ENCODE results near the gene HOXD8.

Gene HOXD8

DNA sequence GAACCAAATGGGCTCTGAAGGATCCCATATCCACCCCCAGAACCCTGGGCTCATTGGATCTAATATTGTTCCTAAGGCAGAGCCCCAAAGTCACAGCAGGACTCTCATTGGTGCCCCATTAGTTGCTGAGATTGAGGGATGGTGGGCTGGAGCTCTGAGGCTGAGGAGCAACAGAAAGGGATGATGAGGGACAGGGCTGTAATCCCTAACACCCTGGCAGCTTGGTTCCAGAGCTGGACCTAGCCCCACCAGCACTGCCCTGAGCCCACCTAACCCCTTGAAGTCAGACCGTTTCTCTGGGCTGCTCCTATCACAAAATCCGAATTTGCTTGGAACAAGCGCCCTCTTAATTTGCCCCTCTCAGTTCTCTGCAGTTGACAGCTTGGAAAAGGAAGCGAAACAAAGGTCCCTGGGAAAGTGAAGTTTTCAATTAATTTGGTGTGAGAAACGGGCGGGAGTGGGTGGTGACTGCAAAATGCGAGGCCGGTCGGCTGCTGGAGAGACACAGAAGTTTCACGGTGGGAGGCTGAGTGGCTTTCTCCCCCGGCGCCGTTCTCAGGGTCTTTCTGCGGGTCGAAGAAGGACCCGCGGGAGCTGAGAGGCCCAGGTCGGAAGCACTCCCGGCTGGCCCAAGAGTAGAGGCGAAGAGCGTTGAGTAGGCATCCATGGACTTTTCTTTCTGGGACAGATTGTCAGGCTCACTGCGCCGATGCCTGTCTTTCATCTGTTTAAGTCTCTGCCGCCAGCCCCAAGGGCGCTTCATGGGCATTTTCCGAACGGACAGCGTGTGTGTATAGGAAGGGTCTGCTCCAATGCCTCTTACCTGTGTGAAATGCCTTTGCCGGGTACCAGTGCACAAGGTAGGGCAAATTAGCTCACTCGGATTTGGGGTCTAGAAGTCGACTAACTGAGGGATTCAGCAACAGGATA is 37.9 kb upstream of the HOXD8 start:
- no peak for DNase-seq (ENCODE audit: low read depth)
- TF ChIP-seq, protein P1, sequence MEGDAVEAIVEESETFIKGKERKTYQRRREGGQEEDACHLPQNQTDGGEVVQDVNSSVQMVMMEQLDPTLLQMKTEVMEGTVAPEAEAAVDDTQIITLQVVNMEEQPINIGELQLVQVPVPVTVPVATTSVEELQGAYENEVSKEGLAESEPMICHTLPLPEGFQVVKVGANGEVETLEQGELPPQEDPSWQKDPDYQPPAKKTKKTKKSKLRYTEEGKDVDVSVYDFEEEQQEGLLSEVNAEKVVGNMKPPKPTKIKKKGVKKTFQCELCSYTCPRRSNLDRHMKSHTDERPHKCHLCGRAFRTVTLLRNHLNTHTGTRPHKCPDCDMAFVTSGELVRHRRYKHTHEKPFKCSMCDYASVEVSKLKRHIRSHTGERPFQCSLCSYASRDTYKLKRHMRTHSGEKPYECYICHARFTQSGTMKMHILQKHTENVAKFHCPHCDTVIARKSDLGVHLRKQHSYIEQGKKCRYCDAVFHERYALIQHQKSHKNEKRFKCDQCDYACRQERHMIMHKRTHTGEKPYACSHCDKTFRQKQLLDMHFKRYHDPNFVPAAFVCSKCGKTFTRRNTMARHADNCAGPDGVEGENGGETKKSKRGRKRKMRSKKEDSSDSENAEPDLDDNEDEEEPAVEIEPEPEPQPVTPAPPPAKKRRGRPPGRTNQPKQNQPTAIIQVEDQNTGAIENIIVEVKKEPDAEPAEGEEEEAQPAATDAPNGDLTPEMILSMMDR (conservative IDR thresholded peaks at IDR 0.05; ENCODE audit: control insufficient read depth, insufficient read depth, low read depth, low read length): no peak
- no peak overlapping the region for H3K4me3 ChIP-seq (ENCODE audit: control insufficient read depth, low read depth, low read length)

DNA sequence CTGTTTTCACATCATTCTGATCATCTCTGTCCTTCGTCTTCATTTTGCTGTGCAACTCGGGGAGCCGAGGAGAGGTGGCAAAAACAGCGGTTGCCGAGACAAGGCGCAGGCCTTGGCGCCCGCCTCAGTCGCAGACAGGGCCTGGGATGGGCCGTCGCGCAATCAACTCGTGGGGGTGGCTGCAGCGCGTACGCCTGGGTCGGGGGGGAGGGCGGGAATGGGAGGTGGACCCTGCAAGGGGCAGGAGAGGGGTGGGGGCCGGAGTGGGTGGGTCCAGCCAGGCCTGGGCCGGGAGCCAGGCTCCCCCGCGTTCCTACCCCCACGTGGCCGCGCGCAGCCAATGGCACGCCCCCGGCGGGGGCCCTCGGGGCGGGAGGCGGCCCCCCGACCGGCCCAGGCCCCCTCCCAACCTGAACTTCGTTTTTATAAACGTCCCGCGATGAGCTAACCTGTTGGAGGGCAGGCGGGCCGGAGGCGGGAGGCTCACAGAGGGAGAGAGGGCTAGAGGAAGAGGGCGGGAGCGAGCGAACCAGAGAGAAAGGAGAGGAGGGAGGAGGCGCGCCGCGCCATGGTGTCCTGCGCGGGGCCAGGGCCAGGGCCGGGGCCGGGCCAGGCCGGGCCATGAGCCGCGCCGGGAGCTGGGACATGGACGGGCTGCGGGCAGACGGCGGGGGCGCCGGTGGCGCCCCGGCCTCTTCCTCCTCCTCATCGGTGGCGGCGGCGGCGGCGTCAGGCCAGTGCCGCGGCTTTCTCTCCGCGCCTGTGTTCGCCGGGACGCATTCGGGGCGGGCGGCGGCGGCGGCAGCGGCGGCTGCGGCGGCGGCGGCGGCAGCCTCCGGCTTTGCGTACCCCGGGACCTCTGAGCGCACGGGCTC is 37.0 kb upstream of the HOXD8 start, which contains the start of gene HOXD13:
Gene HOXD13 (plus strand): TSS at position 452 of the 875 bp plus-strand sequence. CDS start 170 bp downstream, at position 622.
- H3K4me3 ChIP-seq (ENCODE audit: control insufficient read depth, low read depth, low read length): no peak within 1 kb of the TSS
- no peak for DNase-seq (ENCODE audit: low read depth)

DNA sequence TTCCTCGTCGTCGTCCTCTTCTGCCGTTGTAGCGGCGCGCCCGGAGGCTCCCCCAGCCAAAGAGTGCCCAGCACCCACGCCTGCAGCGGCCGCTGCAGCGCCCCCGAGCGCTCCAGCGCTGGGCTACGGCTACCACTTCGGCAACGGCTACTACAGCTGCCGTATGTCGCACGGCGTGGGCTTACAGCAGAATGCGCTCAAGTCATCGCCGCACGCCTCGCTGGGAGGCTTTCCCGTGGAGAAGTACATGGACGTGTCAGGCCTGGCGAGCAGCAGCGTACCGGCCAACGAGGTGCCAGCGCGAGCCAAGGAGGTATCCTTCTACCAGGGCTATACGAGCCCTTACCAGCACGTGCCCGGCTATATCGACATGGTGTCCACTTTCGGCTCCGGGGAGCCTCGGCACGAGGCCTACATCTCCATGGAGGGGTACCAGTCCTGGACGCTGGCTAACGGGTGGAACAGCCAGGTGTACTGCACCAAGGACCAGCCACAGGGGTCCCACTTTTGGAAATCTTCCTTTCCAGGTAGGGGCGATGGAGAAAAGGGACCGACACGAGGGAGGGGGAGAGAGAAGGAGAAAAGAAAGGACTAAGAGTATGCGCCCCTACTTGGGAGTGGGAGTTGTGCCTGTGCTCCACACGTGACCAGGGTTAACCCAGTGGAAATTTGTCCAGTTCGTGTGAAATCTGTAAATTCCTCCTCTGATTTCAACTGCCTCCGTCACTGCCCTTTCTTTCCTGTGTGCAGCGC is 36.2 kb upstream of the HOXD8 start:
- no peak overlapping the region for H3K4me3 ChIP-seq (ENCODE audit: control insufficient read depth, low read depth, low read length)
- TF ChIP-seq, protein P1 (conservative IDR thresholded peaks at IDR 0.05; ENCODE audit: control insufficient read depth, insufficient read depth, low read depth, low read length): no peak
- DNase-seq (ENCODE audit: low read depth): no peak

More for the DNA sequence above, 37.0 kb upstream of the HOXD8 start, which contains the start of gene HOXD13:
- TF ChIP-seq, protein P1 (conservative IDR thresholded peaks at IDR 0.05; ENCODE audit: control insufficient read depth, insufficient read depth, low read depth, low read length): no peak

DNA sequence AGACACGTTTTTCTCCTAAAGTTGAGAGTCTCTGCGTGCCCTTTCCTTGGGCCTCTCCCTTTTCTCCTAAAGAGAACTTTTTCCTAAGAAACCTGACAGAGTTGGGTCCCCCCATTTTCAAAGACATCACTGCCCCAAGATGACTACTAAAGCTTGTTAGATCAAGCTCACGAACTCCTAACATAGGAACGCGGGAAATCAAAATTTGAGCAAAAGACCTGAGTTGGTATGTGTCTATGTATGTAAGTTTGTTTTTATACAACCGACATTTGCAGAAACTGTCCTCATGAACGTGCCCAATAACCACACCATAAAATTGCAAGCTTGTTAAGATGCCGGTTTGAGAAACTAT is 35.6 kb upstream of the HOXD8 start:
- TF ChIP-seq, protein P1 (conservative IDR thresholded peaks at IDR 0.05; ENCODE audit: control insufficient read depth, insufficient read depth, low read depth, low read length): no peak
- H3K4me3 ChIP-seq (ENCODE audit: control insufficient read depth, low read depth, low read length): no peak overlapping the region
- DNase-seq (ENCODE audit: low read depth): no peak

DNA sequence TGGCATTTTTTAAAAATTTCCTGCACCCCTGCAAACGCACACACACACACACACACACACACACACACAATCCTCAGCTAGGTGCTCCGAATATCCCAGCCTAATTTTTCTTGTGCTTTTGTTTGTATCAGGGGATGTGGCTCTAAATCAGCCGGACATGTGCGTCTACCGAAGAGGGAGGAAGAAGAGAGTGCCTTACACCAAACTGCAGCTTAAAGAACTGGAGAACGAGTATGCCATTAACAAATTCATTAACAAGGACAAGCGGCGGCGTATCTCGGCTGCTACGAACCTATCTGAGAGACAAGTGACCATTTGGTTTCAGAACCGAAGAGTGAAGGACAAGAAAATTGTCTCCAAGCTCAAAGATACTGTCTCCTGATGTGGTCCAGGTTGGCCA is 35.2 kb upstream of the HOXD8 start:
- TF ChIP-seq, protein P1 (conservative IDR thresholded peaks at IDR 0.05; ENCODE audit: control insufficient read depth, insufficient read depth, low read depth, low read length): no peak
- H3K4me3 ChIP-seq (ENCODE audit: control insufficient read depth, low read depth, low read length): no peak overlapping the region
- DNase-seq (ENCODE audit: low read depth): no peak

DNA sequence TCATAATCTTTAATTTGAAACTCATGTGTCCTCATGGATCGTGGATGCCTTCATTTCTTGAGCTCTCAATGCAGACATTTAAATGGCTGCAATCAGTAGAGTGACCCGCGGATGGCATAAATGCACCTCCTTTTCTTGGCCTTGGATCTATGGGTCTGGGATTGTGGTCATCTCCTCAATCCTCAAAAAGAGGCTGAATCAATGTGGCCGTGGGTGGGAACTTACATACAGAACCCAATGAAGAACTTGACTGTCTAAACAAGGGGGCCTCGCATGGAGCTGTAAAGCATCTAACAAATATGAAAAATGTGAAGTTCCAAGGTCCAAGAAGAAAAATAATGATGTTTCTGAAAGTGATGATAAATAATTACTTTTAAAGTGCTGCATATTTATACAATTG is 34.1 kb upstream of the HOXD8 start:
- TF ChIP-seq, protein P1 (conservative IDR thresholded peaks at IDR 0.05; ENCODE audit: control insufficient read depth, insufficient read depth, low read depth, low read length): no peak
- H3K4me3 ChIP-seq (ENCODE audit: control insufficient read depth, low read depth, low read length): no peak overlapping the region
- no peak for DNase-seq (ENCODE audit: low read depth)

Data from fibroblast of mammary gland (primary cell).